Transverse colon (tissue), 4 donors: ENCODE results near the gene NAALADL2. TPM values are rescaled to one million over a fixed set of nuclear protein-coding genes. Genes with fewer than 3 reads are reported as not detected.

Experiments used
- DNase-seq: peaks from one replicate; pipeline ENCODE4 v3.0.0-alpha.2; 2019
- H3K27ac ChIP-seq, 4 donors: fragments of 200-600 bp; sonication (generic); 2 replicates each; pipeline ENCODE4 v1.5.1; 2016 to 2018; ENCODE audit warnings: inconsistent platforms in 4 of 4
- H3K27me3 ChIP-seq: fragments of 200-600 bp; sonication (generic); 2 replicates; pipeline ENCODE4 v1.5.1; 2017; ENCODE audit warnings: inconsistent platforms
- H3K36me3 ChIP-seq, 4 donors: fragments of 200-600 bp; sonication (generic); 2 replicates each; pipeline ENCODE4 v1.5.1; 2017 to 2019; ENCODE audit warnings: inconsistent platforms in 4 of 4
- H3K4me1 ChIP-seq, 4 donors: fragments of 200-600 bp; sonication (generic); 2 replicates each; pipeline ENCODE4 v1.5.1; 2017 to 2020; ENCODE audit warnings: inconsistent platforms in 4 of 4
- H3K4me3 ChIP-seq, 4 donors: fragments of 200-600 bp; sonication (generic); 1 replicate in 1 of 4; 2 replicates in 3 of 4; pipeline versions ENCODE4 v1.5.1 to v1.6.1; 2017 to 2019; ENCODE audit warnings: inconsistent platforms in 4 of 4
- H3K9me3 ChIP-seq, 2 donors: fragments of 200-600 bp; sonication (generic); 2 replicates each; pipeline ENCODE4 v1.5.1; 2017 to 2019; ENCODE audit warnings: inconsistent platforms in 2 of 2
- EP300 ChIP-seq: sonication (generic); formaldehyde crosslinking; IDR thresholded peaks from one replicate; pipeline ENCODE4 v1.6.1; 2017; ENCODE audit warnings: antibody characterized with exemption, low read depth
- POLR2A ChIP-seq: fragments of 450-650 bp; IDR thresholded peaks from one replicate; pipeline ENCODE4 v1.6.1; 2016; ENCODE audit warnings: antibody characterized with exemption, mild to moderate bottlenecking, moderate library complexity
- POLR2AphosphoS5 ChIP-seq, 3 donors: sonication (generic); formaldehyde crosslinking; IDR thresholded peaks; one replicate each; pipeline ENCODE4 v1.6.1; 2016; ENCODE audit warnings: antibody characterized with exemption in 3 of 3
- WGBS, 2 donors: methylation state at CpG; one replicate each; pipeline ENCODE4 v1.1.5; 2018; ENCODE audit warnings: low coverage in 1 of 2; 5-methylcytosine and 5-hydroxymethylcytosine counted together
- in situ Hi-C, 4 donors: fragments of 200-750 bp; cut with MboI; loops; one replicate each; pipeline versions ENCODE4 v1.15.0 to v1.15.1; 2017; ENCODE audit warnings: low sequenced_read_pairs in 3 of 4, low pct_ligation_motif_present in 1 of 4, low pct_unique_long_range_greater_than_20kb in 1 of 4
- intact Hi-C: fragments of 100-400 bp; cut with DNase I; formaldehyde crosslinking; loops from one replicate; pipeline ENCODE4 v1.15.1; 2023; ENCODE audit warnings: low total_unique reads
- total RNA-seq, 4 donors: library from RNA; depleted of rRNA; stranded (reverse); fragments of >200 nt; gene quantifications; one replicate each; pipeline ENCODE4 v1.1.0, GENCODE V29; 2016
- TF ChIP-seq, protein P1 (sequence below), 5 experiments: fragments of 200-600 bp in 3 of 5; fragments of 450-650 bp in 2 of 5; sonication (generic) in 3 of 5; IDR thresholded peaks; 1 replicate in 2 of 5; 2 replicates in 3 of 5; pipeline ENCODE4 v1.5.1; 2016 to 2017; ENCODE audit warnings: antibody characterized with exemption in 5 of 5, inconsistent platforms in 3 of 5, mild to moderate bottlenecking in 2 of 5, moderate library complexity in 1 of 5

The NAALADL2 gene
- total RNA-seq, 4 donors from 2014 or later, result 10.1 to 22.7 (median 15.1) TPM

DNA sequence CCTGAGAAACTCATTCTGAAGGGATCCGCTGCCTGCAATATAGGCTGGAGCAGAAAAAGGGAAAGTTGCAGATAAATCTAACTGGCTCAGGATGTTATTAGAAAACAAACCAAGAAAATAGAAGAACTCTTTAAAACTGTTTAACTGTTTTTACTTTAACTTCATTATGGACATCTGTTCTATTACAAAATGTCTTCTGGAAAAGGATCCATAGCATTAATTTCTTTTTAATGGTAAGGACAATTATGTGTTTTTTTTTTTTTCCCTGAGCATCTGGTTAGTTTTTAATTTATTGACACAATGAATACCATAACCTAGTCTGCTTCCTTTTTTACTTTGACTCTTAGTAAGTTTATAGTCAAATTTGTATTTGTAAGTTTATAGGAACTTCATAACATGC is 239.5 kb downstream of the NAALADL2 start:
- Histone ChIP-seq H3K36me3 (no peaks in the 10 kb centered on the region), H3K4me1 (no peaks in the 10 kb centered on the region), H3K27ac (no peak overlapping the region), H3K27me3 (no peaks in the 10 kb centered on the region), H3K4me3 (no peak overlapping the region), H3K9me3 (no peaks in the 10 kb centered on the region)
- TF ChIP-seq POLR2A (no peak), POLR2AphosphoS5 (IDR thresholded peaks at IDR 0.05) (no peak), EP300 (no peak)
- TF ChIP-seq, protein P1, sequence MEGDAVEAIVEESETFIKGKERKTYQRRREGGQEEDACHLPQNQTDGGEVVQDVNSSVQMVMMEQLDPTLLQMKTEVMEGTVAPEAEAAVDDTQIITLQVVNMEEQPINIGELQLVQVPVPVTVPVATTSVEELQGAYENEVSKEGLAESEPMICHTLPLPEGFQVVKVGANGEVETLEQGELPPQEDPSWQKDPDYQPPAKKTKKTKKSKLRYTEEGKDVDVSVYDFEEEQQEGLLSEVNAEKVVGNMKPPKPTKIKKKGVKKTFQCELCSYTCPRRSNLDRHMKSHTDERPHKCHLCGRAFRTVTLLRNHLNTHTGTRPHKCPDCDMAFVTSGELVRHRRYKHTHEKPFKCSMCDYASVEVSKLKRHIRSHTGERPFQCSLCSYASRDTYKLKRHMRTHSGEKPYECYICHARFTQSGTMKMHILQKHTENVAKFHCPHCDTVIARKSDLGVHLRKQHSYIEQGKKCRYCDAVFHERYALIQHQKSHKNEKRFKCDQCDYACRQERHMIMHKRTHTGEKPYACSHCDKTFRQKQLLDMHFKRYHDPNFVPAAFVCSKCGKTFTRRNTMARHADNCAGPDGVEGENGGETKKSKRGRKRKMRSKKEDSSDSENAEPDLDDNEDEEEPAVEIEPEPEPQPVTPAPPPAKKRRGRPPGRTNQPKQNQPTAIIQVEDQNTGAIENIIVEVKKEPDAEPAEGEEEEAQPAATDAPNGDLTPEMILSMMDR (IDR thresholded peaks at IDR 0.05), result no peak
- intact Hi-C loops, result no loop called here
- 100% methylated on average over 1 of the region's 1 CpG for WGBS, 2 donors
- no peak for DNase-seq
- in situ Hi-C loops, result no loop called here

DNA sequence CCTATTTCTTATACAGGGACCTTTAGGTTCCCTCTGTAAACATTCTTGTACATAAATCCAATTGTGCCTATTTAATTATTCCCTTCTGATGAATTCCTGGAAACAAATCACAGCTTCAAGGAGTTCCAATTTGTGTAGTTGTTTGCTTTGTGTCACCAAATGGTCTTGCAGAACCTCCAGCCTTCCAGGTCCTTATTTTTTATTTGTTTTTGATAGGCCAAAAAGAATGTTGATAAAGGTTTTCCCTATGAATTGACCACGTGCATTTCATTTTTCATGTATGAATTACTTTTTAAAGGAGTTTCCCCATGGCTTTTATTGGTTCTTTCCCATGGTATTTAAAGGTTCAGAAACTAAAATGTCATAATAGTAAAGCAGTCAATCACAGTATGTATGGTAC is 243.0 kb downstream of the NAALADL2 start:
- H3K4me1 ChIP-seq, result no peaks in the 10 kb centered on the region
- H3K27me3 ChIP-seq, result no peaks in the 10 kb centered on the region
- DNase-seq, result no peak
- no peaks in the 10 kb centered on the region for H3K36me3 ChIP-seq
- in situ Hi-C loops, result no loop called here
- 56 to 63% methylated on average over 1 of the region's 1 CpG for WGBS, 2 donors
- no peak for TF ChIP-seq POLR2AphosphoS5 (IDR thresholded peaks at IDR 0.05)
- no peak for TF ChIP-seq EP300
- TF ChIP-seq POLR2A, result no peak
- TF ChIP-seq, protein P1 (IDR thresholded peaks at IDR 0.05), result no peak
- no peaks in the 10 kb centered on the region for H3K9me3 ChIP-seq
- no peak overlapping the region for H3K27ac ChIP-seq
- no peak overlapping the region for H3K4me3 ChIP-seq
- intact Hi-C loops, result no loop called here

DNA sequence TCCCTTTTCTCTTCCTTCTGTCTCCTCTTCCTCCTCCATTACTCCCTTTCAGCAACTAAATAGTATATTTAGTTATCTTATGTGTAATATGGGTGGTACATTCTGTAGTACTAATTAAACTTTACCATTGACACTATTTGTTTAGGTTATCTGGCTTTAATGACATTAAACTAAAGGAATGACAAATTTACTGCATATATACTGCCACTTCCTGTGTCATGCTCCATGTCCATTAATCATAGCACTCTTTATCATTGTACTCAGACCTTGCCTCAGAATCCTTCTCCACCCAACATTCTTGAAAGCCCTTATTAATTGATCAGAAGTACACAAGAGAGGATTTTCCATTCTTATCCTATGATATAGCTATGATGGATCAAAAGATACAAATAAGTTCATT is 244.2 kb downstream of the NAALADL2 start:
- H3K9me3 ChIP-seq, result no peaks in the 10 kb centered on the region
- TF ChIP-seq POLR2A (no peak), POLR2AphosphoS5 (IDR thresholded peaks at IDR 0.05) (no peak), EP300 (no peak)
- TF ChIP-seq, protein P1 (IDR thresholded peaks at IDR 0.05), result no peak
- intact Hi-C loops (no loop called here), in situ Hi-C loops (no loop called here)
- H3K36me3 ChIP-seq, result no peaks in the 10 kb centered on the region
- H3K4me1 ChIP-seq, result no peaks in the 10 kb centered on the region
- no peak overlapping the region for H3K27ac ChIP-seq
- no peak overlapping the region for H3K4me3 ChIP-seq
- no peak for DNase-seq
- no peaks in the 10 kb centered on the region for H3K27me3 ChIP-seq

DNA sequence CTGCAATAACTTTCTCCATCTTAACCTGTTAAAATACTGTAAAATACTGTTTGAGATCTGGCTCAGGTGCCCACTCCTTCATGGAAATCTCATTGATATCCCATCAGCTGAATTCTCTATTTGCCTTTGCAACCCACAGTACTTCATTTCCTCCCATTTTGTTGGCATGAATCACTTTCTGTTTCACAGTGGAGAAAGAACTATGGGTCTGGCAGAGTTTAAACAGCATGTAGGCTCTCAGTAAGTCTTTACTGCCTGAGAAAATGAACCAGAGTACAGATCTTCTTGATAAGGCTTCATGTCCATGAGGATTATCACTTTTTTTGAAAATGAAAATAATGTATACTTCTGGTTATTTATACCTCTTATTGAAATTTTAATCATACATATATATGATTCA is 245.9 kb downstream of the NAALADL2 start:
- H3K4me1 ChIP-seq, result no peaks in the 10 kb centered on the region
- no peak for DNase-seq
- in situ Hi-C loops (no loop called here), intact Hi-C loops (no loop called here)
- H3K9me3 ChIP-seq, result no peaks in the 10 kb centered on the region
- H3K27ac ChIP-seq, result no peak overlapping the region
- H3K36me3 ChIP-seq, result no peaks in the 10 kb centered on the region
- H3K4me3 ChIP-seq, result no peak overlapping the region
- TF ChIP-seq POLR2AphosphoS5 (IDR thresholded peaks at IDR 0.05) (no peak), EP300 (no peak), POLR2A (no peak)
- TF ChIP-seq, protein P1 (IDR thresholded peaks at IDR 0.05), result no peak
- H3K27me3 ChIP-seq, result no peaks in the 10 kb centered on the region
